ENCODE measurements around the gene ATP2A1. TPM values are rescaled to one million over a fixed set of nuclear protein-coding genes. Genes with fewer than 3 reads are reported as not detected.

ATP2A1 gene
- polyA plus RNA-seq: 0.12 to 0.48 TPM (median 0.29 TPM) in 3 replicates
- polyA plus RNA-seq (2011; ENCODE audit: low read depth): 0.81 TPM
- polyA plus RNA-seq (2011; cell fraction: cytosol; rRNA removed): 0.03 and 0.06 TPM in 2 replicates
- 2.5 and 4.2 TPM in 2 replicates for polyA plus RNA-seq (2011; cell fraction: nucleus; rRNA removed)
- 1.8 and 1.9 TPM in 2 replicates for polyA plus RNA-seq (2012; ENCODE audit: low replicate concordance)
- polyA minus RNA-seq: 0.23 to 0.48 TPM (median 0.33 TPM) in 3 replicates
- not detected for polyA minus RNA-seq (2011; cell fraction: cytosol; rRNA and poly(A)+ RNA removed)
- 0.42 and 1.3 TPM in 2 replicates for polyA minus RNA-seq (2011; cell fraction: nucleus; rRNA and poly(A)+ RNA removed)

- Histone ChIP-seq H3K9ac (ENCODE audit: control insufficient read depth, extremely low read depth, insufficient read depth, low read length) (peak within 1 kb of the TSS; percentile 59), H3K9me1 (ENCODE audit: control insufficient read depth, extremely low read depth, insufficient read depth, low read length) (no peaks in the 10 kb centered on the region), H3K4me3 (ENCODE audit: control insufficient read depth in 2 of 3, extremely low read depth in 1 of 3, insufficient read depth in 2 of 3, low read depth in 1 of 3, low read length in 3 of 3) (peak within 1 kb of the TSS; percentile 58 to 80 (median 78)), H3K27ac (ENCODE audit: control insufficient read depth, insufficient read depth, low read length) (no peak within 1 kb of the TSS), H3K4me1 (ENCODE audit: control insufficient read depth, extremely low read depth, insufficient read depth, low read length) (peaks cover 14% of the 10 kb centered on the region), H4K20me1 (ENCODE audit: control insufficient read depth, extremely low read depth, insufficient read depth, low read length) (no peaks in the 10 kb centered on the region), H3K9me3 (ENCODE audit: control insufficient read depth, low read depth, low read length) (no peaks in the 10 kb centered on the region), H2AFZ (ENCODE audit: control insufficient read depth, low read length) (peak within 1 kb of the TSS; percentile 73), H3K27me3 (ENCODE audit: control insufficient read depth, extremely low read depth, insufficient read depth, low read length) (peaks cover 20% of the 10 kb centered on the region), H3K36me3 (ENCODE audit: control insufficient read depth in 2 of 2, extremely low read depth in 1 of 2, insufficient read depth in 2 of 2, low read length in 2 of 2) (peaks cover 3 to 9% of the 10 kb centered on the region in 2 experiments), H3K79me2 (ENCODE audit: control insufficient read depth, insufficient read depth, low read length) (no peaks in the 10 kb centered on the region), H3K4me2 (ENCODE audit: control insufficient read depth, extremely low read depth, insufficient read depth, low read depth, low read length) (peak within 1 kb of the TSS; percentile 68)
- no peak for DNase-seq (ENCODE audit: low read depth, low spot score)
- dilution Hi-C loops (cut with MboI; ENCODE audit: extremely low pct_ligation_motif_present, low sequenced_read_pairs): no loop called here
- FAIRE-seq: no peak
- TF ChIP-seq EZH2 (IDR thresholded peaks at IDR 0.05; ENCODE audit: low read length) (no peak), CTCF (optimal IDR thresholded peaks at IDR 0.05 in 1 of 3, IDR thresholded peaks at IDR 0.05 in 1 of 3, conservative IDR thresholded peaks at IDR 0.05 in 1 of 3; ENCODE audit: extremely low read depth in 1 of 3, insufficient read depth in 2 of 3, low read length in 3 of 3) (no peak)
These were observed at the start of gene ATP2A1 for GRCh38 chr16:28878083-28878926. ATP2A1 (plus strand) TSS chr16:28878488; CDS start chr16:28878672, 184 bp downstream.

GRCh38 chr16:28829747-28830146, 48.5 kb upstream of the ATP2A1 start:
- H2AFZ ChIP-seq (ENCODE audit: control insufficient read depth, low read length): no peak overlapping the region
- H3K27me3 ChIP-seq (ENCODE audit: control insufficient read depth, extremely low read depth, insufficient read depth, low read length): no peaks in the 10 kb centered on the region
- peaks cover 65% of the 10 kb centered on the region for H3K79me2 ChIP-seq (ENCODE audit: control insufficient read depth, insufficient read depth, low read length)
- peaks cover 61 to 75% of the 10 kb centered on the region in 2 experiments for H3K36me3 ChIP-seq (ENCODE audit: control insufficient read depth in 2 of 2, extremely low read depth in 1 of 2, insufficient read depth in 2 of 2, low read length in 2 of 2)
- no peaks in the 10 kb centered on the region for H3K9me1 ChIP-seq (ENCODE audit: control insufficient read depth, extremely low read depth, insufficient read depth, low read length)
- H3K4me1 ChIP-seq (ENCODE audit: control insufficient read depth, extremely low read depth, insufficient read depth, low read length): peaks cover 15% of the 10 kb centered on the region
- H3K9me3 ChIP-seq (ENCODE audit: control insufficient read depth, low read depth, low read length): no peaks in the 10 kb centered on the region
- dilution Hi-C loops (cut with MboI; ENCODE audit: extremely low pct_ligation_motif_present, low sequenced_read_pairs): no loop called here
- DNase-seq (ENCODE audit: low read depth, low spot score): no peak
- H4K20me1 ChIP-seq (ENCODE audit: control insufficient read depth, extremely low read depth, insufficient read depth, low read length): peaks cover 13% of the 10 kb centered on the region
- H3K27ac ChIP-seq (ENCODE audit: control insufficient read depth, insufficient read depth, low read length): no peak overlapping the region
- FAIRE-seq: no peak
- no peak overlapping the region for H3K9ac ChIP-seq (ENCODE audit: control insufficient read depth, extremely low read depth, insufficient read depth, low read length)
- no peak overlapping the region for H3K4me3 ChIP-seq (ENCODE audit: control insufficient read depth in 2 of 3, extremely low read depth in 1 of 3, insufficient read depth in 2 of 3, low read depth in 1 of 3, low read length in 3 of 3)
- no peak overlapping the region for H3K4me2 ChIP-seq (ENCODE audit: control insufficient read depth, extremely low read depth, insufficient read depth, low read depth, low read length)
- TF ChIP-seq CTCF (optimal IDR thresholded peaks at IDR 0.05 in 1 of 3, IDR thresholded peaks at IDR 0.05 in 1 of 3, conservative IDR thresholded peaks at IDR 0.05 in 1 of 3; ENCODE audit: extremely low read depth in 1 of 3, insufficient read depth in 2 of 3, low read length in 3 of 3) (no peak), EZH2 (IDR thresholded peaks at IDR 0.05; ENCODE audit: low read length) (no peak)
